HG03378 (cell line): ENCODE data around the gene CD37.

Experiments
- ATAC-seq: cut with Tn5 transposase; IDR thresholded peaks from one replicate; pipeline ENCODE4 v1.9.1; 2021; ENCODE audit warnings: mild to moderate bottlenecking, moderate library complexity; ENCODE audit not compliant: unreplicated experiment

CD37 gene

DNA sequence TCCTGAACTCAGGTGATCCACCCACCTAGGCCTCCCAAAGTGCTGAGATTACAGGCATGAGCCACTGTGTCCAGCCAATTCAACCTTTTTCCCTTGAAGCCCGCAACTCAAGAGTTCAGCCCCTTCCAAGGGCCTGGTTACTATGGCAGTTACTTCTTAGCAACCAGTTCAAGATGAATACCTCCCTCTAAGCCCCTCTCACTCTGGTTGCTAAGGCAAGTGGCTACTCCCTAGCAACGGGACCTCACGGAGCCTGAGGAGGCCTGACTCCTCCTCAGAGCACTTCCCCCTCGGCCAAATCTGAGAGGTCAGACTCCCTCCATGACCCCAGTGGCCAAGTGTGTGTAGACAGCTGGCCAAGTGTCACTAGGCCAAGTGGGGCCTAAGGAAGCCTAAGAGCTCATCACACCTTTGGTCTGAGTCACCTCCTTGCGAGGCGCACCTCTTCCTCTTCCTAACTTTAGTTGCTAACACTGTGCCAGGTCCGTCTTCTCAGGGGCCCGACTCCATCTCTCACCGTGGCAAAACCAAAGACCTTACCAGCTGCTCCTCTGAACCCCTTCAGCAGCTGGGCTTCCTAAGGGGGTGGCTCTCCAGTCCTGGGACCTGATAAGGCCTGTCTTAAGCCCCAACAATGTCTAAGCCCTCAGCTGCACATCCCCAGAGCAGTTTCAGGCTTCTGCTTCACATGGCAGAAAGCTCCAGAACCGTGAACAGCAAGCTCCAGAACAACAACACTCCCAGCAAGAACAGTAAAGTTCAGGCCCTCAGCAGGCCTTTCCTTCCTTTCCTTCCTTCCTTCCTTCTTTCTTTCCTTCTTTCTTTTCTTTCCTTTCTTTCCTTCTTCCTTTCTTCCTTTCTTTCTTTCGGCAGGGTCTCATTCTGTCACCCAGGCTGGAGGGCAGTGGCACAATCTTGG, 9.6 kb downstream of the CD37 start:
- no peak for ATAC-seq

GRCh38 chr19:49347191-49347590, 12.0 kb downstream of the CD37 start:
- ATAC-seq = no peak

GRCh38 chr19:49347835-49348234, 12.6 kb downstream of the CD37 start:
- ATAC-seq = no peak

DNA sequence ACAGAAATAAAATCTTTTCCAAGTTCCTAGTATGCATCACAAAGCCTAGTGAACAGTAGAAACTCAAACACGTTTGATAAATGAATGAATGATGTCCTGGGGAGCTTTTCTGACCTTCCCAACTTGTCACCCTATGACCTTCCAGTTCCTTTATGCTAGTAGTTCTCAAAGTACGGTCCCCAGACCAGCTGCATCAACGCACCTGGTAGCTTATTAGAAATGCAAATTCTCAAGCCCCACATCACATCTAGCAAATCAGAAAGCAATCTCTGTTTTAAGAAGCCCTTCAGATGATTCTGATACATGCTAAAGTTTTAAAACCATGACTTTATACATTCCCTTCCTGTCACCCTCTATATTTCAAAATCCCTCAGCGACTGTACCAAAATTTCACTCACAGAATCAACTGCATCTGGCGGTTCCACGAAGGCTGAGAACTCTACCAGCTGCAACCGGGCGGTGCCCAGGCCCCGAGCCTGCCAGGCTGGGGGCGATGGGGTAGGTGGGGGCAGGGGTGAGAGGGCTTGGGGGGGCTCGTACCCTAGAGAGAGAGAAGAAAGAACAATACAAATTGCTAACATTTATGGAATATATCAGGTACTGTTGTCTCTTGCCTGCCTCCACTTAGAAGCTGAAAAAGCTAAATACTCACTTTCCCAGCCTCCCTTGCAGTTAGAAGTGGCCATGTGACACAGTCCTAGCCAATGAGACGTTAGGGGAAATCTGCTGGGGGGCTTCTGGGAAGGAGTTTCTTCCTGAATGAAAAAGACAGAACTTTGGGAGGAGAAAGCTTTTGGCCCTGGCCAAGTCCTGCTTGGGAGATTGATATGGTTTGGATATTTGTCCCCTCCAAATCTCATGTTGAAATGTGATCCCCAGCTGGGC, 13.3 kb downstream of the CD37 start:
- no peak for ATAC-seq

DNA sequence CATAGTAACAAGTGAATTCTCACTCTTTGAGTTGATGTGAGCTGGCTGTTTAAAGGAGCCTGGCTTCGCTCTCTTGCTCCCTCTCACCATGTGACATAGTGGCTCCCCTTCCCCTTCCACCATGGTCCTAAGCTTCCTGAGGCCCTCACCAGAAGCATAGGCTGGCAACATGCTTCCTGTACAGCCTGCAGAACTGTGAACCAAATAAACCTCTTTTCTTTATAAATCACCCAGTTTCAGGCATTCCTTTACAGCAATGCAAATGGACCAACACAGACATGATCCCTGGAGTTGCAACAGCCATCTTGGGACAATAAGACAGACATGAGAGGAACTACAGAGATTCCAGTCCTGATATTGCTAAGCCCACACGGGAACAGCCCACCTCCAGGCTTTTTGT, 14.4 kb downstream of the CD37 start:
- ATAC-seq = no peak

GRCh38 chr19:49355909-49356353, 20.7 kb downstream of the CD37 start:
- ATAC-seq = no peak

- no peak for ATAC-seq
These were observed 21.2 kb downstream of the CD37 start for GRCh38 chr19:49356382-49356781.

- ATAC-seq = no peak
These were observed 22.0 kb downstream of the CD37 start for GRCh38 chr19:49357186-49357585.

GRCh38 chr19:49359851-49360820, 24.9 kb downstream of the CD37 start:
- ATAC-seq = no peak

GRCh38 chr19:49361438-49362047, 26.3 kb downstream of the CD37 start:
- no peak for ATAC-seq

DNA sequence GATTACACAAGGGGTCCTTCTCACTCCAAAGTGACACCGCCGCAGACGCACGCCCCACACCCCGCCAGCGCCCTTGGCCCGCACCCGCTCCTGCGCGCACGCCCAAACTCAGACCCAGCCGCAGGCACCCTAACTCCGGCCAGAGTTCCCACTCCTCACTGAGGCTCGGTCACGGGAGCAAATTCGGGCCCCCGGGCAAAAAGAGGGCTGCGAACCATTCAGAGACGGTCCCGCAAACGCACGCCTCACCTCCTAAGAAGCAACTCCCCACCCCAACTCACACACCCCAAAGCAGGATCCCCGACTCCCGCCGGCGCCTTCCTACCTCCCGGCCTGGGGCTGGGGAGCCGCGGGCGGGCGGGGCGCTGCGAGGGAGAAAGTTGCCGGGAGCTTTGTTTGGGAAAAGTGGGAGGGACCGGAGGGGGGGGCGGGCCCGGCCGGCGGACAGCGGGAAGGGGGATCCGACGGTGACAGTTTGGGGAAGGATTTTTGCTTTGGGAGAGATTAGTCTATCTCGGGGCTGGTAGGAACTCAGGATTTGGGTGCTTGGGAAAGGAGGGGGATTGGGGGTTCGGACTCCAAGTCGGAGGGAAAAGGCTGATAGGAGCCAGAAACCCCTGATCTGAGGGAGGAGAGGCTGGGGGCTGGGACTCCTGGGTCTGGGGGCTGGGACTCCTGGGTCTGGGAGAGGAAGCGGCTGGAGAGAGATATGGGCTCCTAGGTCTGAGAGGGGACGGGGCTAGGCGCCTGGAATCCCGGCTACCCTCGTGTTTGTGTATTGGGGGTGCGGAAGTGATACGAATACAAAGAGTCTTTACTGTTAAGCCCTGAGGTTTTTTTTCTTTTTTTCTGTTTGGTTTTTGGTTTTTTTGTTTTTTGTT, 27.1 kb downstream of the CD37 start, which contains the start of gene TEAD2:
Gene TEAD2 (minus strand): TSS at position 369 of the 881 bp plus-strand sequence. CDS start 2,341 bp downstream, outside the sequence.
- ATAC-seq = no peak

DNA sequence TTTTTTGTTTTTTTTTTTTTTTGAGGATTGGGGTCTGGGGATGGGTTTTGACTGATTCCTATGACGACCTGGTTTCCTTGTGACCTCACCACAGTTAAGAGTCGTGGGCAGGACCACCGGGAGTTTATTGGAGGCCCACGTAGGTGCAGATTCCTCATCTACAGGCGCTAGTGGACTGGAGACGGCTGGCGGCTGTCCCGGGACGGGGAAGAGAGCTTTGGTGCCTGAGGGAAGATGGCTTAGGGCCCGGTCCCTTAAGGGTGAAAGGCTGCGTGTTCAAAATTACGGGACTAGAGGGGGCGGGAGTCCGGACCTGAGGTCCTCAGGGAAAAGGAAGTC, 27.7 kb downstream of the CD37 start:
- no peak for ATAC-seq

GRCh38 chr19:49363268-49364082, 28.3 kb downstream of the CD37 start, which contains the start of gene DKKL1:
Gene DKKL1, plus strand, starts transcription at chr19:49363877. Its CDS starts 122 bp downstream, at chr19:49363999.
- no peak for ATAC-seq

- ATAC-seq = no peak
These were observed 29.0 kb downstream of the CD37 start for GRCh38 chr19:49364083-49364737.

GRCh38 chr19:49366110-49366509, 30.9 kb downstream of the CD37 start:
- ATAC-seq = no peak

DNA sequence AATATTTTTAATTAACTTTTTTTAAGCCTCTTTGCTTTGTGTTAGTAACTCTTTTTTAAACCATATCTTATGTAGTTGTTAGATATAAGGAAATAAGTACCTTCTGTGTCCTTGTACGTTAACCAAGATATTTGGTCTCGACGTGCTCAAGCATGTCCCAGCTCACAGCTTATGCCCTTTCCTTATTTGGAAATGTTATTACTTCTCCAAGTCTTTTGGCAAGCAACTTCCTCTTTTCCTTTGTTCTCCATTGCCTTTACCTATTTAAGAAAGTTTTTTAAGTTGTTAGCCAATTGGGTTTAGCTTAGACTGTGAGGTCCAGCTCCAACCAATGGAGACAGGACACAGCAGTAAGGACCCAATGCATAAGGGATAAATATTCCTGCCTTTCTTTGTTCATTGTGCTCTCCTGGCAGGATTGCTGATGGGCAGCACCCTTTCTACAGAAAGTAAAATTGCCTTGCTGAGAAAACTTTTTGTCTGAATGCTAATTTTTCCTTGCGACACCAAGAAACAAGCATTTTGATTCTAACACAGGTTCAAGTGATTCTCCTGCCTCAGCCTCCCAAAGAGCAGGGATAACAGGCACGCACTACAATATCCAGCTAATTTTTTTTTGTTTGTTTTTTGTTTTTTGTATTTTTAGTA, 33.6 kb downstream of the CD37 start:
- no peak for ATAC-seq

GRCh38 chr19:49371184-49371583, 36.0 kb downstream of the CD37 start:
- no peak for ATAC-seq
